ENCODE measurements around the gene SCAF11.

GRCh38 chr12:46005151-46005797 is 14.9 kb upstream of the SCAF11 start:
- TF ChIP-seq CTCF (conservative IDR thresholded peaks at IDR 0.05; ENCODE audit: low read depth, low read length) (peak; percentile 60), EZH2 (IDR thresholded peaks at IDR 0.05; ENCODE audit: borderline replicate concordance, low read depth, low read length, poor library complexity, severe bottlenecking) (no peak)
